Stomach (tissue), 9 donors: ENCODE data around the gene TNS3. TPM values are rescaled to one million over a fixed set of nuclear protein-coding genes. Genes with fewer than 3 reads are reported as not detected.

Experiments
- DNase-seq, 2 donors: peaks; one replicate each; pipeline versions ENCODE4 v3.0.0 to v3.0.0-alpha.2; 2013 to 2019
- H3K27ac ChIP-seq, 5 donors: fragments of 200-600 bp in 4 of 5; sonication (generic) in 4 of 5; one replicate each; pipeline ENCODE4 v1.5.1; 2013 to 2019; ENCODE audit warnings: mild to moderate bottlenecking in 1 of 5, moderate library complexity in 1 of 5
- H3K27me3 ChIP-seq, 3 donors: fragments of 200-600 bp; sonication (generic); one replicate each; pipeline ENCODE4 v1.5.1; 2017 to 2019; ENCODE audit warnings: mixed run types in 1 of 3
- H3K36me3 ChIP-seq, 4 donors: fragments of 200-600 bp; sonication (generic); 1 replicate in 3 of 4; 2 replicates in 1 of 4; pipeline ENCODE4 v1.5.1; 2016 to 2019
- H3K4me1 ChIP-seq, 4 donors: fragments of 200-600 bp; sonication (generic); one replicate each; pipeline ENCODE4 v1.5.1; 2016 to 2019
- H3K4me3 ChIP-seq, 4 donors: fragments of 200-600 bp; sonication (generic) in 3 of 4; one replicate each; pipeline ENCODE4 v1.5.1; 2016 to 2019; ENCODE audit warnings: mild to moderate bottlenecking in 1 of 4
- H3K9me3 ChIP-seq, 4 donors: fragments of 200-600 bp; sonication (generic); one replicate each; pipeline ENCODE4 v1.5.1; 2016 to 2019
- CTCF ChIP-seq, 7 experiments: fragments of 450-650 bp in 4 of 7; fragments of 200-600 bp in 3 of 7; sonication (generic) in 3 of 7; IDR thresholded peaks; one replicate each; pipeline ENCODE4 v1.5.1; 2016 to 2019; ENCODE audit warnings: antibody characterized with exemption in 7 of 7, control low read depth in 2 of 7, mild to moderate bottlenecking in 1 of 7
- EP300 ChIP-seq: sonication (generic); formaldehyde crosslinking; IDR thresholded peaks from one replicate; pipeline ENCODE4 v1.6.1; 2017; ENCODE audit warnings: antibody characterized with exemption
- POLR2A ChIP-seq, 4 donors: fragments of 450-650 bp; IDR thresholded peaks; one replicate each; pipeline ENCODE4 v1.6.1; 2016; ENCODE audit warnings: antibody characterized with exemption in 4 of 4, control low read depth in 2 of 4, mild to moderate bottlenecking in 1 of 4, moderate library complexity in 1 of 4
- POLR2AphosphoS5 ChIP-seq, 3 donors: sonication (generic); formaldehyde crosslinking; IDR thresholded peaks; one replicate each; pipeline ENCODE4 v1.6.1; 2016; ENCODE audit warnings: antibody characterized with exemption in 3 of 3
- WGBS, 5 donors: extraction: QIAGEN DNeasy Blood & Tissue Kit in 3 of 5; methylation state at CpG; one replicate each; pipeline versions ENCODE4 v1.1.5 to v1.1.7; 2013 to 2018; 5-methylcytosine and 5-hydroxymethylcytosine counted together
- intact Hi-C: fragments of 100-400 bp; cut with DNase I; formaldehyde crosslinking; loops from one replicate; pipeline ENCODE4 v1.15.1; 2023; ENCODE audit warnings: low total_unique reads
- polyA plus RNA-seq, 3 donors: library from polyadenylated mRNA; stranded (reverse); fragments of 200-250 nt; gene quantifications; one replicate each; pipeline ENCODE4 v1.2.3, GENCODE V29; 2013
- total RNA-seq, 5 donors: library from RNA; depleted of rRNA; stranded (reverse); fragments of >200 nt; gene quantifications; one replicate each; pipeline versions ENCODE4 v1.1.0 to v1.2.3, GENCODE V29; 2014 to 2016
- donor health status: healthy with polysubstance abuse.
- donor health status: Bipolar disorder and iron deficiency.
- donor health status: healthy.

Gene TNS3
- total and polyA plus RNA-seq, 8 donors: 10.0 to 105 (median 41.0) TPM

DNA sequence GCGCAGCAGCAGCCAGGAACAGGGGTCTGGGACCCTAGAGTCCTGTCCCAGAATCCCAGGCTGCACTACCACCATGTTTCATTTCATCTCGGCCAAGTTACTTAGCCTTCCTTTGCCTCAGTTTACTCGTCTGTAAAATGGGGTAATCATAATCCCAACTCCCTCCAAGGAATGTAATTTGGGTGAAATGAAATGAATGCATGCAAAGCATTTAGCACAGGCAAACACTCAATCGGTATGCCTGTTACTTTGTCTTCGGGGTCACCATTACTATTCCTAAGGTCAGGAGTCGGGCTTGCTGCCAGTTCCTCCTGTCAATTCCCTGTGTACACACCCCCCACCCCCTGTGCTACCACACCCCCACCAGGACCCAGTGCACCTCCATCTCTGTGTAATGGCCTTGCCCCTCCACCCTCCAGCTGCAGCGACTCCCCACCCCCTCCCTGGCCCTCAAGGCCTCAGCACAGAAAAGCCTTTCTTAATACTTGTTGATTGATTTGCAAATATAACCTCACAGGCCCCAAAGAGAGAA, 1.7 kb downstream of the TNS3 start:
- H3K4me1 ChIP-seq: peaks cover 60 to 83% (median 71%) of the 10 kb centered on the region in 4 donors
- H3K4me3 ChIP-seq: peak overlapping the region; percentile 77 to 85 (median 82)
- 28 to 51% (median 39%) methylated on average over 7 of the region's 7 CpGs for WGBS, 5 donors
- no peaks in the 10 kb centered on the region for H3K9me3 ChIP-seq
- DNase-seq: peak; percentile 74 to 76
- TF ChIP-seq POLR2A (IDR thresholded peaks at IDR 0.05): no peak
- no peaks in the 10 kb centered on the region for H3K36me3 ChIP-seq
- H3K27me3 ChIP-seq: peaks cover 0 to 16% (median 6%) of the 10 kb centered on the region in 3 donors
- intact Hi-C loops: no loop called here
- peak overlapping the region; percentile 22 to 95 (median 91) for H3K27ac ChIP-seq

- no peak for DNase-seq
- intact Hi-C loops: no loop called here
- Histone ChIP-seq H3K27ac (peak overlapping the region; percentile 53 to 95 (median 91)), H3K4me1 (peaks cover 67 to 91% (median 79%) of the 10 kb centered on the region in 4 donors), H3K36me3 (no peaks in the 10 kb centered on the region), H3K9me3 (no peaks in the 10 kb centered on the region), H3K27me3 (peaks cover 0 to 16% (median 6%) of the 10 kb centered on the region in 3 donors), H3K4me3 (peak overlapping the region in 1 of 4 donors; percentile 81)
- TF ChIP-seq EP300 (no peak), CTCF (IDR thresholded peaks at IDR 0.05) (no peak), POLR2A (IDR thresholded peaks at IDR 0.05) (no peak), POLR2AphosphoS5 (IDR thresholded peaks at IDR 0.05) (no peak)
- 68 to 83% (median 77%) methylated on average over 3 of the region's 3 CpGs for WGBS, 5 donors
Measured at GRCh38 chr7:47579458-47579857, 2.5 kb downstream of the TNS3 start.

- Histone ChIP-seq H3K4me1 (peaks cover 75 to 94% (median 84%) of the 10 kb centered on the region in 4 donors), H3K27ac (peak overlapping the region; percentile 21 to 95 (median 91)), H3K36me3 (no peaks in the 10 kb centered on the region), H3K4me3 (peak overlapping the region in 1 of 4 donors; percentile 81), H3K27me3 (peaks cover 0 to 16% (median 6%) of the 10 kb centered on the region in 3 donors), H3K9me3 (no peaks in the 10 kb centered on the region)
- peak in 1 of 2 donors; percentile 60 for DNase-seq
- 33 to 57% (median 44%) methylated on average over 18 of the region's 18 CpGs for WGBS, 5 donors
- no peak for TF ChIP-seq CTCF (IDR thresholded peaks at IDR 0.05)
- TF ChIP-seq POLR2AphosphoS5 (IDR thresholded peaks at IDR 0.05): no peak
- no peak for TF ChIP-seq EP300
- TF ChIP-seq POLR2A (IDR thresholded peaks at IDR 0.05): no peak
- intact Hi-C loops: no loop called here
Measured at GRCh38 chr7:47578579-47579270, 3.2 kb downstream of the TNS3 start.

GRCh38 chr7:47577321-47577919, 4.5 kb downstream of the TNS3 start:
- Histone ChIP-seq H3K9me3 (no peaks in the 10 kb centered on the region), H3K27me3 (peaks cover 0 to 16% (median 6%) of the 10 kb centered on the region in 3 donors), H3K4me3 (no peak overlapping the region), H3K4me1 (peaks cover 84 to 95% (median 90%) of the 10 kb centered on the region in 4 donors), H3K36me3 (no peaks in the 10 kb centered on the region), H3K27ac (peak overlapping the region; percentile 79 to 95 (median 91))
- 32 to 44% (median 42%) methylated on average over 6 to 14 of the region's 14 CpGs for WGBS, 5 donors
- intact Hi-C loops: no loop called here
- TF ChIP-seq EP300 (no peak), POLR2A (IDR thresholded peaks at IDR 0.05) (no peak)
- DNase-seq: peak in 1 of 2 donors; percentile 78

- intact Hi-C loops: no loop called here
- peaks cover 0 to 11% (median 6%) of the 10 kb centered on the region in 3 donors for H3K27me3 ChIP-seq
- peak overlapping the region in 1 of 4 donors; percentile 5 for H3K4me3 ChIP-seq
- WGBS, 5 donors: 12 to 32% (median 17%) methylated on average over 15 of the region's 15 CpGs
- no peaks in the 10 kb centered on the region for H3K9me3 ChIP-seq
- H3K27ac ChIP-seq: peak overlapping the region; percentile 79 to 95 (median 91)
- H3K36me3 ChIP-seq: no peaks in the 10 kb centered on the region
- peak in 1 of 3 donors; percentile 27 for TF ChIP-seq POLR2AphosphoS5 (IDR thresholded peaks at IDR 0.05)
- TF ChIP-seq POLR2A (IDR thresholded peaks at IDR 0.05): no peak
- peak in 1 of 2 donors; percentile 61 for DNase-seq
- peaks cover 84 to 96% (median 91%) of the 10 kb centered on the region in 4 donors for H3K4me1 ChIP-seq
Measured at GRCh38 chr7:47576866-47577306, 5.0 kb downstream of the TNS3 start.
